ENCODE data around the gene DHX35.
A peak's percentile ranks its signal among the peaks of the same experiment; 100 is the strongest.

DHX35 gene

GRCh38 chr20:39032997-39033396, 70.9 kb downstream of the DHX35 start:
- no peak for DNase-seq

GRCh38 chr20:39036011-39036410, 73.9 kb downstream of the DHX35 start:
- no peak for DNase-seq

GRCh38 chr20:39036851-39037250, 74.7 kb downstream of the DHX35 start:
- no peak for DNase-seq

- no peak for DNase-seq
These were observed 75.9 kb downstream of the DHX35 start for GRCh38 chr20:39038047-39038446.

- no peak for DNase-seq
These were observed 76.4 kb downstream of the DHX35 start for GRCh38 chr20:39038495-39038894.

GRCh38 chr20:39039261-39039660, 77.1 kb downstream of the DHX35 start:
- no peak for DNase-seq

GRCh38 chr20:39040116-39040515, 78.0 kb downstream of the DHX35 start:
- DNase-seq: no peak

GRCh38 chr20:39041067-39041466, 78.9 kb downstream of the DHX35 start:
- DNase-seq: no peak

GRCh38 chr20:39042279-39043150, 80.4 kb downstream of the DHX35 start:
- DNase-seq: peak; percentile 64

GRCh38 chr20:39044501-39044900, 82.4 kb downstream of the DHX35 start:
- no peak for DNase-seq

- no peak for DNase-seq
These were observed 83.5 kb downstream of the DHX35 start for GRCh38 chr20:39045676-39046075.

- DNase-seq: no peak
These were observed 85.4 kb downstream of the DHX35 start for GRCh38 chr20:39047417-39047985.

GRCh38 chr20:39048000-39048696, 86.0 kb downstream of the DHX35 start:
- peak; percentile 41 for DNase-seq

- no peak for DNase-seq
These were observed 87.0 kb downstream of the DHX35 start for GRCh38 chr20:39049148-39049547.

- DNase-seq: peak; percentile 55
These were observed 87.8 kb downstream of the DHX35 start for GRCh38 chr20:39049684-39050554.

GRCh38 chr20:39050555-39050902, 88.4 kb downstream of the DHX35 start:
- DNase-seq: no peak

- no peak for DNase-seq
These were observed 90.5 kb downstream of the DHX35 start for GRCh38 chr20:39052676-39053075.

GRCh38 chr20:39057143-39057542, 95.0 kb downstream of the DHX35 start:
- DNase-seq: no peak

- DNase-seq: no peak
These were observed 95.8 kb downstream of the DHX35 start for GRCh38 chr20:39057911-39058310.

GRCh38 chr20:39059036-39059435, 96.9 kb downstream of the DHX35 start:
- no peak for DNase-seq

- no peak for DNase-seq
These were observed 104.5 kb downstream of the DHX35 start for GRCh38 chr20:39066471-39067242.

- DNase-seq: no peak
These were observed 105.5 kb downstream of the DHX35 start for GRCh38 chr20:39067526-39068216.
